Measurements from ENCODE around the gene DLGAP5. TPM values are rescaled to one million over a fixed set of nuclear protein-coding genes. Genes with fewer than 3 reads are reported as not detected.

Gene DLGAP5
- total RNA-seq, 1 experiment from 2014 or later: 118 TPM

- Histone ChIP-seq H4K91ac (ENCODE audit: insufficient read length, low read depth, low read length) (no peak within 1 kb of the TSS), H3K9ac (ENCODE audit: extremely low read depth, insufficient read length, low read length) (no peak within 1 kb of the TSS), H3K9me3 (ENCODE audit: control insufficient read depth, low read depth, low read length) (no peaks in the 10 kb centered on the region), H2BK120ac (ENCODE audit: low read depth, low read length, poor library complexity, severe bottlenecking) (no peak within 1 kb of the TSS), H3K4ac (ENCODE audit: low read depth, low read length) (no peak within 1 kb of the TSS), H3K4me1 (ENCODE audit: insufficient read depth, low read length) (no peaks in the 10 kb centered on the region), H3K4me2 (ENCODE audit: insufficient read depth, insufficient read length, low read length) (peak within 1 kb of the TSS; percentile 86), H2BK12ac (ENCODE audit: insufficient read length, low read depth, low read length) (no peak within 1 kb of the TSS), H3K23ac (ENCODE audit: insufficient read length, low read depth, low read length) (no peak within 1 kb of the TSS), H4K8ac (replicated peaks; ENCODE audit: insufficient read length, low read depth, low read length) (no peak within 1 kb of the TSS), H3K18ac (ENCODE audit: insufficient read length, low read depth, low read length) (no peak within 1 kb of the TSS), H3K27ac (ENCODE audit: insufficient read length, low read depth, low read length) (no peak within 1 kb of the TSS), H3K79me2 (ENCODE audit: insufficient read depth, low read length) (no peaks in the 10 kb centered on the region), H3K23me2 (ENCODE audit: insufficient read length, low read depth, low read length, poor library complexity, severe bottlenecking) (peaks cover 12% of the 10 kb centered on the region), H4K5ac (ENCODE audit: insufficient read length, low read depth, low read length) (no peak within 1 kb of the TSS), H2BK15ac (ENCODE audit: low read depth, low read length) (no peak within 1 kb of the TSS; the same call in 1 of the 2 replicates), H2AK5ac (ENCODE audit: insufficient read length, low read length) (no peak within 1 kb of the TSS), H4K20me1 (ENCODE audit: control insufficient read depth, insufficient read depth, insufficient read length) (no peaks in the 10 kb centered on the region), H3T11ph (ENCODE audit: low read length) (no peak within 1 kb of the TSS), H3K14ac (ENCODE audit: insufficient read depth, low read length) (peak within 1 kb of the TSS; percentile 78; the same call in 1 of the 2 replicates), H3K27me3 (ENCODE audit: insufficient read depth, low read length) (peaks cover 6% of the 10 kb centered on the region; the same call in 1 of the 2 replicates), H2AFZ (ENCODE audit: low read length) (no peak within 1 kb of the TSS), H2BK20ac (ENCODE audit: low read depth, low read length, poor library complexity, severe bottlenecking) (no peak within 1 kb of the TSS), H3K79me1 (ENCODE audit: insufficient read depth, low read depth, low read length, poor library complexity, severe bottlenecking) (no peaks in the 10 kb centered on the region), H2BK5ac (ENCODE audit: insufficient read length, low read length) (no peak within 1 kb of the TSS), H3K56ac (ENCODE audit: insufficient read length, low read depth, low read length) (no peak within 1 kb of the TSS)
- no peak for TF ChIP-seq CTCF (conservative IDR thresholded peaks at IDR 0.05)
- peak within 1 kb of the TSS; percentile 61 to 79 for H3K4me3 Mint-ChIP-seq
- no peaks in the 10 kb centered on the region; a peak in 1 of 7 replicates for H3K36me3 Mint-ChIP-seq (ENCODE audit: insufficient read depth in 1 of 3, low read depth in 3 of 3)
- no CpG with 5 or more reads among the region's 50 CpGs for WGBS (ENCODE audit: extremely low coverage, insufficient read length, low lambda C conversion rate)
- peaks cover 62% of the 10 kb centered on the region for H3K27me3 Mint-ChIP-seq (ENCODE audit: low read depth)
- no peak within 1 kb of the TSS for H3K27ac Mint-ChIP-seq
- no peaks in the 10 kb centered on the region for H3K9me3 Mint-ChIP-seq
- DNase-seq: peak; percentile 64
- peaks cover 5 to 9% of the 10 kb centered on the region in 2 experiments for H3K4me1 Mint-ChIP-seq
Observed at GRCh38 chr14:55129086-55129427, 62.3 kb downstream of the DLGAP5 start, which contains the start of gene LGALS3. TSS of gene LGALS3 (plus strand) at chr14:55129252. CDS start at chr14:55137374, 8,122 bp downstream.

All from H9 (cell line).